ENCODE measurements around the gene MAP3K14.
"Not testable (repeated sequence)": the region's sequence is repeated elsewhere in the genome, so short reads cannot be mapped to it uniquely, and the experiment has no call there.

The MAP3K14 gene

GRCh38 chr17:45314741-45315647 is 1.8 kb downstream of the MAP3K14 start:
- DNase-seq = no peak

- DNase-seq = no peak
These were observed 2.7 kb downstream of the MAP3K14 start for GRCh38 chr17:45313996-45314740.

GRCh38 chr17:45313421-45313771 is 3.4 kb downstream of the MAP3K14 start:
- no peak for DNase-seq

GRCh38 chr17:45312477-45313420 is 4.1 kb downstream of the MAP3K14 start:
- no peak for DNase-seq

- DNase-seq = no peak
These were observed 4.9 kb downstream of the MAP3K14 start for GRCh38 chr17:45311760-45312476.

- no peak for DNase-seq
These were observed 5.4 kb downstream of the MAP3K14 start for GRCh38 chr17:45311401-45311759.

GRCh38 chr17:45310380-45311324 is 6.2 kb downstream of the MAP3K14 start:
- DNase-seq = no peak

GRCh38 chr17:45309400-45309799 is 7.4 kb downstream of the MAP3K14 start:
- no peak for DNase-seq

GRCh38 chr17:45308840-45309239 is 8.0 kb downstream of the MAP3K14 start:
- no peak for DNase-seq

GRCh38 chr17:45308016-45308365 is 8.8 kb downstream of the MAP3K14 start:
- no peak for DNase-seq

GRCh38 chr17:45307290-45308015 is 9.4 kb downstream of the MAP3K14 start:
- DNase-seq = peak; percentile 81

GRCh38 chr17:45306623-45307022 is 10.2 kb downstream of the MAP3K14 start:
- no peak for DNase-seq

- no peak for DNase-seq
These were observed 10.7 kb downstream of the MAP3K14 start for GRCh38 chr17:45306094-45306493.

- peak; percentile 75 for DNase-seq
These were observed 11.2 kb downstream of the MAP3K14 start for GRCh38 chr17:45305530-45306087.

- peak; percentile 64 for DNase-seq
These were observed 14.1 kb downstream of the MAP3K14 start for GRCh38 chr17:45302649-45303173.

GRCh38 chr17:45302220-45302619 is 14.6 kb downstream of the MAP3K14 start:
- not testable (repeated sequence) for DNase-seq

- no peak for DNase-seq
These were observed 15.1 kb downstream of the MAP3K14 start for GRCh38 chr17:45301674-45302073.

GRCh38 chr17:45300060-45300751 is 16.6 kb downstream of the MAP3K14 start:
- no peak for DNase-seq

GRCh38 chr17:45299361-45299760 is 17.5 kb downstream of the MAP3K14 start:
- peak; percentile 47 for DNase-seq

Measured in fibroblast of upper back skin (primary cell).